ENCODE results near the gene ANKRD13C. TPM values are rescaled to one million over a fixed set of nuclear protein-coding genes. Genes with fewer than 3 reads are reported as not detected.
"Not testable (repeated sequence)": the region's sequence is repeated elsewhere in the genome, so short reads cannot be mapped to it uniquely, and the experiment has no call there.

ANKRD13C gene
- total RNA-seq, 2 donors from 2014 or later = 22.6 to 25.2 TPM

- no peaks in the 10 kb centered on the region for H3K27me3 Mint-ChIP-seq (ENCODE audit: insufficient read depth)
- DNase-seq = no peak
- peaks cover 9% of the 10 kb centered on the region for H3K4me1 Mint-ChIP-seq
- H3K36me3 Mint-ChIP-seq (ENCODE audit: low read depth) = no peaks in the 10 kb centered on the region
- H3K9ac ChIP-seq (ENCODE audit: extremely low read depth, low read length, poor library complexity, severe bottlenecking) = no peak overlapping the region
- no peaks in the 10 kb centered on the region for H3K4me1 ChIP-seq (ENCODE audit: control insufficient read depth, insufficient read depth, low read length)
- H3K27ac Mint-ChIP-seq = no peak overlapping the region
- H3K9me3 Mint-ChIP-seq = no peaks in the 10 kb centered on the region
- H3K4me3 ChIP-seq (ENCODE audit: low read length) = no peak overlapping the region
- no peak for TF ChIP-seq CTCF (conservative IDR thresholded peaks at IDR 0.05)
- no peak overlapping the region for H3K27ac ChIP-seq (ENCODE audit: low read depth, low read length)
- H3K9me3 ChIP-seq (ENCODE audit: control insufficient read depth, low read length) = no peaks in the 10 kb centered on the region
- no peaks in the 10 kb centered on the region for H3K36me3 ChIP-seq (ENCODE audit: control insufficient read depth, insufficient read depth, low read length)
- 87 to 100% methylated on average over 1 to 3 of the region's 3 CpGs for WGBS, 2 experiments (ENCODE audit: insufficient coverage in 1 of 2, insufficient read length in 1 of 2)
- no peaks in the 10 kb centered on the region for H3K27me3 ChIP-seq (ENCODE audit: control insufficient read depth, insufficient read depth, low read length, poor library complexity, severe bottlenecking)
- H3K4me3 Mint-ChIP-seq = no peak overlapping the region
Observed at GRCh38 chr1:70383483-70383882, 29.0 kb upstream of the ANKRD13C start.

GRCh38 chr1:70382682-70383081 is 28.2 kb upstream of the ANKRD13C start:
- no peaks in the 10 kb centered on the region for H3K9me3 ChIP-seq (ENCODE audit: control insufficient read depth, low read length)
- no peaks in the 10 kb centered on the region for H3K4me1 ChIP-seq (ENCODE audit: control insufficient read depth, insufficient read depth, low read length)
- Mint-ChIP-seq H3K36me3 (ENCODE audit: low read depth) (no peaks in the 10 kb centered on the region), H3K4me1 (peaks cover 9% of the 10 kb centered on the region), H3K4me3 (no peak overlapping the region), H3K27ac (no peak overlapping the region), H3K27me3 (ENCODE audit: insufficient read depth) (no peaks in the 10 kb centered on the region), H3K9me3 (no peaks in the 10 kb centered on the region)
- H3K27ac ChIP-seq (ENCODE audit: low read depth, low read length) = no peak overlapping the region
- H3K9ac ChIP-seq (ENCODE audit: extremely low read depth, low read length, poor library complexity, severe bottlenecking) = no peak overlapping the region
- H3K4me3 ChIP-seq (ENCODE audit: low read length) = no peak overlapping the region
- no peak for DNase-seq
- no peak for TF ChIP-seq CTCF (conservative IDR thresholded peaks at IDR 0.05)
- no peaks in the 10 kb centered on the region for H3K27me3 ChIP-seq (ENCODE audit: control insufficient read depth, insufficient read depth, low read length, poor library complexity, severe bottlenecking)
- H3K36me3 ChIP-seq (ENCODE audit: control insufficient read depth, insufficient read depth, low read length) = no peaks in the 10 kb centered on the region

- no peaks in the 10 kb centered on the region for H3K9me3 Mint-ChIP-seq
- no peak for TF ChIP-seq CTCF (conservative IDR thresholded peaks at IDR 0.05)
- no peak overlapping the region for H3K27ac Mint-ChIP-seq
- peaks cover 16% of the 10 kb centered on the region for H3K4me1 Mint-ChIP-seq
- H3K9ac ChIP-seq (ENCODE audit: extremely low read depth, low read length, poor library complexity, severe bottlenecking) = no peak overlapping the region
- H3K9me3 ChIP-seq (ENCODE audit: control insufficient read depth, low read length) = no peaks in the 10 kb centered on the region
- peaks cover 7% of the 10 kb centered on the region for H3K4me1 ChIP-seq (ENCODE audit: control insufficient read depth, insufficient read depth, low read length)
- H3K27me3 ChIP-seq (ENCODE audit: control insufficient read depth, insufficient read depth, low read length, poor library complexity, severe bottlenecking) = no peaks in the 10 kb centered on the region
- no peaks in the 10 kb centered on the region for H3K36me3 Mint-ChIP-seq (ENCODE audit: low read depth)
- no peak overlapping the region for H3K4me3 Mint-ChIP-seq
- H3K4me3 ChIP-seq (ENCODE audit: low read length) = no peak overlapping the region
- H3K36me3 ChIP-seq (ENCODE audit: control insufficient read depth, insufficient read depth, low read length) = no peaks in the 10 kb centered on the region
- DNase-seq = no peak
- WGBS, 2 experiments (ENCODE audit: insufficient coverage in 1 of 2, insufficient read length in 1 of 2) = 96 to 98% methylated on average over 5 to 6 of the region's 6 CpGs
- no peaks in the 10 kb centered on the region for H3K27me3 Mint-ChIP-seq (ENCODE audit: insufficient read depth)
- H3K27ac ChIP-seq (ENCODE audit: low read depth, low read length) = no peak overlapping the region
Observed at GRCh38 chr1:70376196-70376595, 21.7 kb upstream of the ANKRD13C start.

GRCh38 chr1:70373580-70373979 is 19.1 kb upstream of the ANKRD13C start:
- H3K36me3 ChIP-seq (ENCODE audit: control insufficient read depth, insufficient read depth, low read length); H3K4me3 Mint-ChIP-seq; H3K36me3 Mint-ChIP-seq (ENCODE audit: low read depth); H3K27ac Mint-ChIP-seq; H3K27me3 ChIP-seq (ENCODE audit: control insufficient read depth, insufficient read depth, low read length, poor library complexity, severe bottlenecking); H3K27ac ChIP-seq (ENCODE audit: low read depth, low read length); H3K9me3 ChIP-seq (ENCODE audit: control insufficient read depth, low read length); H3K27me3 Mint-ChIP-seq (ENCODE audit: insufficient read depth); H3K4me3 ChIP-seq (ENCODE audit: low read length); H3K9me3 Mint-ChIP-seq: not testable (repeated sequence)
- peak; percentile 91 for DNase-seq
- H3K4me1 Mint-ChIP-seq = peaks cover 16% of the 10 kb centered on the region
- peaks cover 13% of the 10 kb centered on the region for H3K4me1 ChIP-seq (ENCODE audit: control insufficient read depth, insufficient read depth, low read length)
- peak overlapping the region; percentile 35 for H3K9ac ChIP-seq (ENCODE audit: extremely low read depth, low read length, poor library complexity, severe bottlenecking)
- WGBS, 2 experiments (ENCODE audit: insufficient coverage in 1 of 2, insufficient read length in 1 of 2) = 27 to 33% methylated on average over 1 to 2 of the region's 2 CpGs

Data from endodermal cell (in vitro differentiated cells).